Measurements from ENCODE around the gene FRMD5. TPM values are rescaled to one million over a fixed set of nuclear protein-coding genes. Genes with fewer than 3 reads are reported as not detected.

Gene FRMD5
- polyA plus RNA-seq, 1 experiment: 5.2 TPM

GRCh38 chr15:44158111-44158510 is 37.0 kb downstream of the FRMD5 start:
- no peak overlapping the region for H3K4me3 ChIP-seq (ENCODE audit: low read depth, low read length)
- POLR2A ChIA-PET: no interaction called here
- no peaks in the 10 kb centered on the region for H3K9me3 ChIP-seq (ENCODE audit: control insufficient read depth, insufficient read depth, low read length)

GRCh38 chr15:44157679-44158078 is 37.4 kb downstream of the FRMD5 start:
- ChIA-PET POLR2A (no interaction called here), CTCF (no interaction called here)
- DNase-seq (ENCODE audit: low read depth, low spot score): peak; percentile 78
- Histone ChIP-seq H3K27me3 (ENCODE audit: control insufficient read depth, insufficient read depth, low read length) (no peaks in the 10 kb centered on the region), H3K4me3 (ENCODE audit: low read depth, low read length) (no peak overlapping the region), H3K27ac (ENCODE audit: low read depth, low read length) (no peak overlapping the region), H3K9me3 (ENCODE audit: control insufficient read depth, insufficient read depth, low read length) (no peaks in the 10 kb centered on the region)
- TF ChIP-seq CTCF (IDR thresholded peaks at IDR 0.05; ENCODE audit: low read depth, low read length): no peak

More at GRCh38 chr15:44158111-44158510, 37.0 kb downstream of the FRMD5 start:
- DNase-seq (ENCODE audit: low read depth, low spot score): no peak
- CTCF ChIA-PET: no interaction called here
- no peak for TF ChIP-seq CTCF (IDR thresholded peaks at IDR 0.05; ENCODE audit: low read depth, low read length)
- Histone ChIP-seq H3K27ac (ENCODE audit: low read depth, low read length) (no peak overlapping the region), H3K27me3 (ENCODE audit: control insufficient read depth, insufficient read depth, low read length) (no peaks in the 10 kb centered on the region)

GRCh38 chr15:44153352-44153751 is 41.7 kb downstream of the FRMD5 start:
- no peaks in the 10 kb centered on the region for H3K27me3 ChIP-seq (ENCODE audit: control insufficient read depth, insufficient read depth, low read length)
- peak; percentile 24 for DNase-seq (ENCODE audit: low read depth, low spot score)
- TF ChIP-seq CTCF (IDR thresholded peaks at IDR 0.05; ENCODE audit: low read depth, low read length): no peak
- POLR2A ChIA-PET: no interaction called here
- H3K27ac ChIP-seq (ENCODE audit: low read depth, low read length): peak overlapping the region; percentile 62
- CTCF ChIA-PET: no interaction called here
- no peak overlapping the region for H3K4me3 ChIP-seq (ENCODE audit: low read depth, low read length)
- no peaks in the 10 kb centered on the region for H3K9me3 ChIP-seq (ENCODE audit: control insufficient read depth, insufficient read depth, low read length)

- no peak for DNase-seq (ENCODE audit: low read depth, low spot score)
- TF ChIP-seq CTCF (IDR thresholded peaks at IDR 0.05; ENCODE audit: low read depth, low read length): no peak
- H3K4me3 ChIP-seq (ENCODE audit: low read depth, low read length): no peak overlapping the region
- H3K9me3 ChIP-seq (ENCODE audit: control insufficient read depth, insufficient read depth, low read length): no peaks in the 10 kb centered on the region
- POLR2A ChIA-PET: no interaction called here
- CTCF ChIA-PET: no interaction called here
- no peaks in the 10 kb centered on the region for H3K27me3 ChIP-seq (ENCODE audit: control insufficient read depth, insufficient read depth, low read length)
- H3K27ac ChIP-seq (ENCODE audit: low read depth, low read length): no peak overlapping the region
These were observed 45.8 kb downstream of the FRMD5 start for GRCh38 chr15:44149224-44149623.

- no peak overlapping the region for H3K4me3 ChIP-seq (ENCODE audit: low read depth, low read length)
- CTCF ChIA-PET: no interaction called here
- POLR2A ChIA-PET: no interaction called here
These were observed 46.5 kb downstream of the FRMD5 start for GRCh38 chr15:44148580-44148979.

More at GRCh38 chr15:44148580-44148979, 46.5 kb downstream of the FRMD5 start:
- H3K27ac ChIP-seq (ENCODE audit: low read depth, low read length): no peak overlapping the region
- TF ChIP-seq CTCF (IDR thresholded peaks at IDR 0.05; ENCODE audit: low read depth, low read length): no peak
- no peak for DNase-seq (ENCODE audit: low read depth, low spot score)
- no peaks in the 10 kb centered on the region for H3K9me3 ChIP-seq (ENCODE audit: control insufficient read depth, insufficient read depth, low read length)
- H3K27me3 ChIP-seq (ENCODE audit: control insufficient read depth, insufficient read depth, low read length): no peaks in the 10 kb centered on the region

Measured in AG04450 (cell line).